Gastrocnemius medialis (tissue), 4 donors: ENCODE measurements around the gene DDOST. TPM values are rescaled to one million over a fixed set of nuclear protein-coding genes. Genes with fewer than 3 reads are reported as not detected.

Source experiments
- ATAC-seq, 2 donors: fragments of 150-250 bp; one replicate each; pipeline ENCODE4 v1.9.1; 2016
- DNase-seq, 2 donors: peaks; one replicate each; pipeline ENCODE4 v3.0.0-alpha.2; 2019
- H3K27ac ChIP-seq, 4 donors: fragments of 200-600 bp; sonication (generic); 1 replicate in 1 of 4; 2 replicates in 3 of 4; pipeline ENCODE4 v1.5.1; 2016 to 2018; ENCODE audit warnings: mild to moderate bottlenecking in 2 of 4, moderate library complexity in 1 of 4
- H3K27me3 ChIP-seq, 3 donors: fragments of 200-600 bp; sonication (generic) in 2 of 3; 1 replicate in 1 of 3; 2 replicates in 2 of 3; pipeline versions ENCODE4 v1.5.1 to v1.6.0; 2016 to 2019; ENCODE audit warnings: mild to moderate bottlenecking in 1 of 3, moderate library complexity in 1 of 3
- H3K36me3 ChIP-seq, 2 donors: fragments of 200-600 bp; sonication (generic) in 1 of 2; one replicate each; pipeline ENCODE4 v1.5.1; 2017 to 2018
- H3K4me1 ChIP-seq, 2 donors: fragments of 200-600 bp; sonication (generic) in 1 of 2; one replicate each; pipeline ENCODE4 v1.5.1; 2016 to 2017; ENCODE audit warnings: mild to moderate bottlenecking in 2 of 2
- H3K4me3 ChIP-seq, 4 donors: fragments of 200-600 bp; sonication (generic) in 3 of 4; 1 replicate in 1 of 4; 2 replicates in 3 of 4; pipeline ENCODE4 v1.5.1; 2016 to 2019; ENCODE audit warnings: mild to moderate bottlenecking in 2 of 4
- H3K9me3 ChIP-seq, 3 donors: fragments of 200-600 bp; sonication (generic) in 2 of 3; 1 replicate in 1 of 3; 2 replicates in 2 of 3; pipeline ENCODE4 v1.5.1; 2016 to 2019
- POLR2A ChIP-seq, 2 donors: fragments of 450-650 bp; IDR thresholded peaks; one replicate each; pipeline ENCODE4 v1.6.1; 2017; ENCODE audit warnings: antibody characterized with exemption in 2 of 2, mild to moderate bottlenecking in 2 of 2, moderate library complexity in 2 of 2
- in situ Hi-C, 4 donors: fragments of 200-750 bp; cut with MboI; loops; one replicate each; pipeline versions ENCODE4 v1.15.0 to v1.8.0; 2017; ENCODE audit warnings: low sequenced_read_pairs in 4 of 4
- intact Hi-C: fragments of 100-400 bp; cut with DNase I; formaldehyde crosslinking; loops from one replicate; pipeline ENCODE4 v1.15.1; 2023; ENCODE audit warnings: low total_unique reads
- total RNA-seq, 4 donors: library from RNA; depleted of rRNA; stranded (reverse); fragments of >200 nt; gene quantifications; one replicate each; pipeline versions ENCODE4 v1.1.0 to v1.2.3, GENCODE V29; 2016
- TF ChIP-seq, protein P1 (sequence below), 5 experiments: fragments of 450-650 bp in 3 of 5; fragments of 200-600 bp in 2 of 5; sonication (generic) in 2 of 5; IDR thresholded peaks in 4 of 5; conservative IDR thresholded peaks in 1 of 5; 1 replicate in 4 of 5; 2 replicates in 1 of 5; pipeline ENCODE4 v1.5.1; 2016 to 2019; ENCODE audit warnings: antibody characterized with exemption in 5 of 5, mild to moderate bottlenecking in 3 of 5, moderate library complexity in 3 of 5

Gene DDOST
- total RNA-seq, 4 donors from 2014 or later = 63.0 to 110 (median 99.8) TPM

DNA sequence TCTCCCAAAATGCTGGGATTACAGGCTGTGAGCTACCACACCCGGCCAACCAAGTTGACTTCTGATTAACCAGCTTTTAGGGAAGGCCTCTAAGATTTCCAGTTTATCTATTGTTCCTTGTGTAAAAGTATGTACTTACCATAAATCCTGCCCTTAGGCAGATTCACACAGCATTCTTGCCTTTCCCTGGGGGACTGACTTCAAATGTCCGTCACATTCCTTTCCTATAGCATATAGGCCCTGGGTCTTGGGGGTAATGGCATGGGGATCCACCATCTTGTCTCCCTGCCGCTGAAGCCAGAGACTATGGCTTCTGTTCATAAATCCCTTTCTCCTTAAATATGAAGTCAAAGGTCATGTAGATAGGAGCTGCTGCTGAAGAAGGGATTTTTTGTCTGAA is 28.8 kb downstream of the DDOST start:
- Histone ChIP-seq H3K36me3 (peaks cover 0 to 3% of the 10 kb centered on the region in 2 donors), H3K27me3 (no peaks in the 10 kb centered on the region), H3K9me3 (no peaks in the 10 kb centered on the region), H3K27ac (no peak overlapping the region), H3K4me1 (peaks cover 17 to 22% of the 10 kb centered on the region in 2 donors), H3K4me3 (no peak overlapping the region)
- TF ChIP-seq POLR2A (IDR thresholded peaks at IDR 0.05) = no peak
- TF ChIP-seq, protein P1, sequence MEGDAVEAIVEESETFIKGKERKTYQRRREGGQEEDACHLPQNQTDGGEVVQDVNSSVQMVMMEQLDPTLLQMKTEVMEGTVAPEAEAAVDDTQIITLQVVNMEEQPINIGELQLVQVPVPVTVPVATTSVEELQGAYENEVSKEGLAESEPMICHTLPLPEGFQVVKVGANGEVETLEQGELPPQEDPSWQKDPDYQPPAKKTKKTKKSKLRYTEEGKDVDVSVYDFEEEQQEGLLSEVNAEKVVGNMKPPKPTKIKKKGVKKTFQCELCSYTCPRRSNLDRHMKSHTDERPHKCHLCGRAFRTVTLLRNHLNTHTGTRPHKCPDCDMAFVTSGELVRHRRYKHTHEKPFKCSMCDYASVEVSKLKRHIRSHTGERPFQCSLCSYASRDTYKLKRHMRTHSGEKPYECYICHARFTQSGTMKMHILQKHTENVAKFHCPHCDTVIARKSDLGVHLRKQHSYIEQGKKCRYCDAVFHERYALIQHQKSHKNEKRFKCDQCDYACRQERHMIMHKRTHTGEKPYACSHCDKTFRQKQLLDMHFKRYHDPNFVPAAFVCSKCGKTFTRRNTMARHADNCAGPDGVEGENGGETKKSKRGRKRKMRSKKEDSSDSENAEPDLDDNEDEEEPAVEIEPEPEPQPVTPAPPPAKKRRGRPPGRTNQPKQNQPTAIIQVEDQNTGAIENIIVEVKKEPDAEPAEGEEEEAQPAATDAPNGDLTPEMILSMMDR (IDR thresholded peaks at IDR 0.05 in 4 of 5, conservative IDR thresholded peaks at IDR 0.05 in 1 of 5) = no peak
- no peak for ATAC-seq
- no peak for DNase-seq
- intact Hi-C loops (loop anchor here (2.0 to 10.0 kb wide), 4 partner anchors 28 to 278 kb away; partner anchors contain the start of genes DDOST and MUL1), in situ Hi-C loops (no loop called here)

DNA sequence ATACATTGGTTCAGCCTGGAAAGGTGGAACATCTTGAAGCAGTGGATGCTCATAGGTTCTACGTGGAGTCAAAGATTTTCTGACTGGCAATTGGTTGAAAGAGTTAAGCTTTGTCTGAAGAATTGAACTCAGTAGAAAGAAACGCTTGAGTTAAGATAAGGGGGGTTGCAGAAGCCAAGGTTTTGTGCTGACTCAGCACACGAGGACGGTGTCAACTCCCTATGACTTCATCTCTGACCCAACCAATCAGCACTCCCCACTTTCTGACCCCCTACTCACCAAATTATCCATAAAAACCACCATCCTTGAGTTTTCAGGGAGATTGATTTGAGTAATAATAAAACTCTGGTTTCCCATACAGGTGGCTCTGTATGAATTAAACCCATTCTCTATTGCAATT is 30.4 kb downstream of the DDOST start:
- DNase-seq = no peak
- H3K36me3 ChIP-seq = no peaks in the 10 kb centered on the region
- TF ChIP-seq POLR2A (IDR thresholded peaks at IDR 0.05) = no peak
- TF ChIP-seq, protein P1 (IDR thresholded peaks at IDR 0.05 in 4 of 5, conservative IDR thresholded peaks at IDR 0.05 in 1 of 5) = no peak
- H3K4me1 ChIP-seq = peaks cover 12 to 19% of the 10 kb centered on the region in 2 donors
- no peaks in the 10 kb centered on the region for H3K9me3 ChIP-seq
- intact Hi-C loops = loop anchor here (5.0 to 10.0 kb wide), 2 partner anchors 123 to 276 kb away; partner anchors contain the start of gene MUL1
- no peak overlapping the region for H3K4me3 ChIP-seq
- no peaks in the 10 kb centered on the region for H3K27me3 ChIP-seq
- in situ Hi-C loops = no loop called here
- no peak for ATAC-seq
- no peak overlapping the region for H3K27ac ChIP-seq

DNA sequence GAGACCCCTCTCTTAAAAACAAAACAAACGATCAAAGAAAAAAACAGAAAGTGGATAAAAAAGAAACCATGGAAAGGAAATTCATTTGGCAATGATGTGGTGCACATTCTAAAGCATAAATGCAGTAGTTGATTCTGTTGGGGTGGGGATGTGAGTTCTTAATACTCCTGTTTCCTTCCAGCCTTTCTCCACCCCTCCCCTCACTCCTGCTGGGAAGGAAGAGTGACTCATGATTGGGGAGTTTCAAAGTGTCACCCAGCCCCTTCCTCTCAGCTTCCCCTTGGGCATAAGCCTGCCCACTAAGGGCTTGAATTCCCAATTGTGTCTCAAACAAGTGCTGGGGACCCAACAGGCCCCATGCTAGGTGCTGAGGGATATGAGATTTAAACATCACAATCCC is 34.6 kb downstream of the DDOST start:
- Histone ChIP-seq H3K27ac (no peak overlapping the region), H3K4me1 (no peaks in the 10 kb centered on the region), H3K36me3 (no peaks in the 10 kb centered on the region), H3K9me3 (no peaks in the 10 kb centered on the region), H3K4me3 (no peak overlapping the region), H3K27me3 (no peaks in the 10 kb centered on the region)
- ATAC-seq (no peak), DNase-seq (no peak)
- intact Hi-C loops = no loop called here
- TF ChIP-seq, protein P1 (IDR thresholded peaks at IDR 0.05 in 4 of 5, conservative IDR thresholded peaks at IDR 0.05 in 1 of 5) = no peak
- TF ChIP-seq POLR2A (IDR thresholded peaks at IDR 0.05) = no peak
- in situ Hi-C loops = no loop called here

DNA sequence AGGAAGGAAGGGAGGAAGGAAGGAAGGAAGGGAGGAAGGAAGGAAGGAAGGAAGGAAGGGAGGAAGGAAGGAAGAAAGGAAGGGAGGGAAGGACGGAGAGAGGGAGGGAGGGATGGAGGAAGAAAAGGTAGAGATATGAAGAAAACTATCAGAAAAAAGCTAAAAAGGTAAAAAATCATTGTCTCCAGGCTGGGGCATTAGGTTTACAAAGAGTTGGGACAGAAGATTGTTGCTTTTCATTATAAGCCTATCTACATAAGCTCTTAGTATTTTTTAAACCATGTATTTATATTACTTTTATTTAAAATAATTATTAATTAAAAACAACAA is 35.1 kb downstream of the DDOST start:
- no peaks in the 10 kb centered on the region for H3K9me3 ChIP-seq
- no peaks in the 10 kb centered on the region for H3K27me3 ChIP-seq
- in situ Hi-C loops (no loop called here), intact Hi-C loops (no loop called here)
- ATAC-seq (no peak), DNase-seq (no peak)
- no peaks in the 10 kb centered on the region for H3K36me3 ChIP-seq
- H3K4me1 ChIP-seq = no peaks in the 10 kb centered on the region
- TF ChIP-seq POLR2A (IDR thresholded peaks at IDR 0.05) = no peak
- TF ChIP-seq, protein P1 (IDR thresholded peaks at IDR 0.05 in 4 of 5, conservative IDR thresholded peaks at IDR 0.05 in 1 of 5) = no peak
- H3K4me3 ChIP-seq = no peak overlapping the region
- no peak overlapping the region for H3K27ac ChIP-seq
